GM12873 (cell line): Measurements from ENCODE around the gene SERINC5.
A peak's percentile ranks its signal among the peaks of the same experiment; 100 is the strongest.

Experiments used
- TF ChIP-seq, protein P1 (sequence below): IDR thresholded peaks from 2 replicates; pipeline ENCODE4 v1.5.1; 2012; ENCODE audit warnings: low read depth, mild to moderate bottlenecking, moderate library complexity, low read length, control low read depth; ENCODE audit not compliant: insufficient read depth; ENCODE audit errors: missing control alignments

SERINC5 gene

DNA sequence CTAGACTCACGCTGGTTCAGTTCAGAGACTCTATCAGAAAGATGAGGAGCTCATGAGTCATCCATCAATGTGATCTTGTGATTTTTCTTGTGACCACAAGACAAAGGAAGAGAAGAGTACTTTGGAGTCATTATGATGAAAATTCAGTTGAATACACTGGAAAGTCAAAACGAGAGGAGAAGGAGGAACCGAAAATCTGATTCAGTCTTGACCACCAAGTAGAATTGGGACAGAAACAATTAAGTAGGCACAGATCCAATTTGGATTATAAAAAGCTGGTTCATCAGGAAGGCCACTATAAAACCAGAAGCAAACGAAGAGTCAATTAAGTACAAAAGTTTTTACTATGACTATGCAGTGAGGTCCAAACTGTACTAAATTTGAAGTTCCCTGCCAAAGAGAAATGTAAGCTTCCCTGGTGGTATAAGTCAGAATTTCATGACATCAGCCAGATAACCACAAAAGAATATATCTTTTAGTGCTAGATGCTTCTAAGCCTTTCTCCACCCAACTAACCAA lies 129.8 kb downstream of the SERINC5 start:
- TF ChIP-seq, protein P1, sequence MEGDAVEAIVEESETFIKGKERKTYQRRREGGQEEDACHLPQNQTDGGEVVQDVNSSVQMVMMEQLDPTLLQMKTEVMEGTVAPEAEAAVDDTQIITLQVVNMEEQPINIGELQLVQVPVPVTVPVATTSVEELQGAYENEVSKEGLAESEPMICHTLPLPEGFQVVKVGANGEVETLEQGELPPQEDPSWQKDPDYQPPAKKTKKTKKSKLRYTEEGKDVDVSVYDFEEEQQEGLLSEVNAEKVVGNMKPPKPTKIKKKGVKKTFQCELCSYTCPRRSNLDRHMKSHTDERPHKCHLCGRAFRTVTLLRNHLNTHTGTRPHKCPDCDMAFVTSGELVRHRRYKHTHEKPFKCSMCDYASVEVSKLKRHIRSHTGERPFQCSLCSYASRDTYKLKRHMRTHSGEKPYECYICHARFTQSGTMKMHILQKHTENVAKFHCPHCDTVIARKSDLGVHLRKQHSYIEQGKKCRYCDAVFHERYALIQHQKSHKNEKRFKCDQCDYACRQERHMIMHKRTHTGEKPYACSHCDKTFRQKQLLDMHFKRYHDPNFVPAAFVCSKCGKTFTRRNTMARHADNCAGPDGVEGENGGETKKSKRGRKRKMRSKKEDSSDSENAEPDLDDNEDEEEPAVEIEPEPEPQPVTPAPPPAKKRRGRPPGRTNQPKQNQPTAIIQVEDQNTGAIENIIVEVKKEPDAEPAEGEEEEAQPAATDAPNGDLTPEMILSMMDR = peak; percentile 12

DNA sequence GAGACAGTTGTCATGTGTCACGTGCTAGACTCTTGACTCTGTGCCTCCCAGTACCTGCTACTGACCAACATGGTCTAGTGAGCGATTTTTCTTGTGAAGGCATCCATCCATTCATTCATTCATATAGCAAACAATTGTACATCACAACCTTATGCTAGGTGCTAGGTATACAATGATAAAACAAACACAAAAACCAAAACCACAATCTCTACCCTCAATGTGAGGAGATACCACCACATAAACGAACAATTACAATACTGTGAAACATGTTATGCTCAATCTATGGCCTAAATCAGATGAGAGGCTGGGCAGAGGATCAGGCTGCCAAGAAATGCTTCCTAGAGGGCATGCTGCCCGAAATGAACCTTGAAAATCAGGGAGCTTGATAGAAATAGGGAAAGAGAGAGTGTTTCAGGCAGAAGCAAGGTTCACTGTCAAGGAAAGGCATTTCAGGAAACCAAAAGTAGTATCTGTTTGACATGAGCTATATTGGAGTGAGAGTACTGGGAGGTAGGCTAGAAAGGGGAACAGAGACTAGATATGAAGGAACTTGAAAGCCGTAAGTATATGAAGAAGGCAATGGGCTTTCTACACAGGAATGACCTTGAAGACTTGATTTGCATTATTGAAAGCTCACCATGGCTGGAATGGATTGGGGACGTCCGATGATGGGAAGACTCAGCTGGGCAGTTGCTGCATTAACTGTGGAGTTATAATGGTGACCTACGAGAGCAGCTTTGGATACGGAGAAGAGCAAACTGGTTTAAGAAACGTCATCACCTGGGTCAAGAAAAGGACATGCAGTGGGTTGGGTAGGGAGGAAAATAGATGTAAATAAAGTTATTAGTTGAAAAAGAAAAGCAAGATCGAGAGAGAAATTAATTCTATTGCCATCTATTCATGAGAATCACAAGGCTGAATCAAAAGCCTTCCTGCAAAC lies 130.6 kb downstream of the SERINC5 start:
- TF ChIP-seq, protein P1 = no peak

DNA sequence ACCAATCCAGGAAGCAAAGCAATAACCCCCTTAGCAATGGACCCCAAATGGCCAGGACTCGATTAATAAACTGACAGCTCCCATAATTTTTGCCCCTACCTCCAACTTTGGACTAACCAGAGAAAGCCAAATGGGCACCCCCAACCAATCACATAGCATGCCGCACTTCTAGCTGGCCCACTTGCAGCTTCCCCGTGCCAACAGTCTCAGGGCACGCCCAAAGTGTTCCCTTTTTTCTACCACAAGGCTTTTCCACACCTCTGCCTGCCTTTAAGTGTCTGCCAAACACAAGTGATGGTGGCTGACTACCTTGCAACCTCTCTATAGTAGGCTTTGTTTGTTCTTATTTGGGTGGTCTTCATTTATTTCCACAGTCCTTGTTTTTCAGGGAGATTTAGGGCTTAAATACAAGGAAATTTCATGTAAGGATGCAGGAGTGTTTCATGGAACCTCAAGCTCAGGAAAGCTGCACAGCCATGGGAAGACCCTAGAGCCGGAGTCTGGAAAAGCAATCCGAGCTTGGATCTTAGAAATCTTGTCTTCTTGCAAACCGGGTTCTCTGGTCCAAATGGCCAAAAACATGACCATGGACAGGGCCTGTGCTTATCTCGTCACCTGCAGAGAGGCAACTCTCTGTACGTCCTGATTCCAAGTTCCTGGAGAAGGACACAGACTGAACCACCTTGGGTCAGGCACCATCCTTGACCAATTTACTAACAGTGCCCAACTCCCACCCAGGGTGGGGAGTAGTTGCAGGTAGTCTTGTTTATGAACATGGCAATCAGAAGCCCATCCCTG lies 131.5 kb downstream of the SERINC5 start:
- TF ChIP-seq, protein P1 = no peak

DNA sequence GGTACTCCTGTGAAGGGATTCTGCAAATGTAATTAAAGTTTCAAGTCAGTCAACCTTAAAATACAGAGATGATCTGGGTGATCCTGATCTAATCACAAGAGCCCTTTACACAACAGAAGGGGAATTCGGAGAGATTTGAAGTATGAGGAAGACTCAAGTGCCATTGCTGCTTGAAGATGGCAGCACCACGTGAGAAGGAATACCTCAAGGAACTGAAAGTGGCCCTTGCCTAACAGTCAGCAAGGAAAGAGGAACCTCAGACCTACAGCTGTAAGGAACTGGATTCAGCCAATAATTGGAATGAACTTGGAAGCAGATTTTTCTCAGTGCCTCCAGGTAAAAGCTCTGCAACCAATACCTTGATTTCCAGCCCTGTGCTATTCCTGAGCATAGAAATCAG lies 133.3 kb downstream of the SERINC5 start:
- TF ChIP-seq, protein P1 = no peak

DNA sequence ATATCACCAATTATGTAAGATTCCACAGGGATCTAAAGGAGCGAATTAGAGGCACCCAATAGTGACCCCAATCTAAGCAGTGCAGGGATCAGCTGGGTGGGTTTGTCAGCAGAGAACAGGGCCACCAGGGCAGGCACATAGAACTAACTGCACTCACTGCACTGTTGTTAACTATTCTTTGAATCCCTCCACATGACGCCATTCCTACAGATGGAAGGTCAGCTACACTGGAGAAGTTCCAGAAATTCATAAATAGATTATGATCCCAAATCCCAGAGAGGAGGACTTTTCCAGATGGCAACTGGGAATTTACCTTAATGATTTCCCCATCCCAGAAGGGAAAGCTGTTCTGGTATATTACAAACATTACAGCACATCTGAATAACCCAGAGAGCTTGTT lies 136.5 kb downstream of the SERINC5 start:
- TF ChIP-seq, protein P1 = no peak

DNA sequence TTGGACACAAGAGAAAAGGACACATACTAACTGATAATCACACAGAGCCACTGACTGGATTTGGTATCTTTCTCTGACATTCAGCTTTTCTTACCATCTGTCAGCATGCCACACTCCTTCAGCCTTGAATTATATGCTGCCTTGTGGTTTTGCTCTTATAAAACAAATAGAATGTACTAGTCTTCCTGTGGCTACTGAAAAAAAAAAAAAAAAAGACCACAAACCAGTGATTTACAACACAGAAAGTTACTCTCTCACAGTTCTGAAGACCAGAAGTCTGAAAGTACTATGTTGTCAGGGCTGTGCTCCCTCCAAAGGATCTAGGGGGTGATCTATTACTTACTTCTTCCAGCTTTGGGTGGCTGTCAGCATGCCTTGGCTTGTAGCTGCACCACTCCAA lies 138.4 kb downstream of the SERINC5 start:
- TF ChIP-seq, protein P1 = no peak

DNA sequence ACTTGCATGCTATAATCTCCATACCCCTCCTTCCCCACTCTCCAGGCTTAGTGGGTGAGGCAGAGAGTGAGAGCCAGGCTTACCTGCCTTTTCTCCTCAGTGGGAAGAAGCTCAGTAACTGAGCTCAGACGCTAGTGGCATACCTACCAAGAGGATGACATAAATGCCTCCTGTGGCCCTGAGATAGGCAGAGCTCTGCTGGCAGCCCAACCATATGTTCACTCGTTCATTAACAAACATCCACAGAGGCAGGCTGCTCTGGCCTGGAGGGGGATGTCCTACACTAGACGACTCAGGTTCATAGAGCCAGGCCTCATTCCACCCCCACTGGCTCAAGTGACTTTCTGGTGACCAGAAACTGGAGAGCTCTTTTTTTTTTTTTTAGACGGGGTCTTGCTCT lies 139.4 kb downstream of the SERINC5 start:
- TF ChIP-seq, protein P1 = no peak
